ENCODE results near the gene TRABD. TPM values are rescaled to one million over a fixed set of nuclear protein-coding genes. Genes with fewer than 3 reads are reported as not detected.

The TRABD gene
- total RNA-seq, 1 experiment from 2014 or later, result 26.3 TPM

- DNase-seq (ENCODE audit: low read depth), result no peak
Measured at GRCh38 chr22:50173983-50174355, 11.7 kb upstream of the TRABD start.

- no peak for DNase-seq (ENCODE audit: low read depth)
Measured at GRCh38 chr22:50174382-50175190, 11.1 kb upstream of the TRABD start.

GRCh38 chr22:50175191-50175461, 10.6 kb upstream of the TRABD start:
- no peak for DNase-seq (ENCODE audit: low read depth)

- no peak for DNase-seq (ENCODE audit: low read depth)
Measured at GRCh38 chr22:50175921-50176849, 9.5 kb upstream of the TRABD start.

GRCh38 chr22:50176850-50177536, 8.7 kb upstream of the TRABD start:
- DNase-seq (ENCODE audit: low read depth), result no peak

- no peak for DNase-seq (ENCODE audit: low read depth)
Measured at GRCh38 chr22:50177537-50178470, 7.9 kb upstream of the TRABD start.

- no peak for DNase-seq (ENCODE audit: low read depth)
Measured at GRCh38 chr22:50178471-50178864, 7.2 kb upstream of the TRABD start.

GRCh38 chr22:50178871-50179869, 6.5 kb upstream of the TRABD start:
- DNase-seq (ENCODE audit: low read depth), result no peak

- no peak for DNase-seq (ENCODE audit: low read depth)
Measured at GRCh38 chr22:50179937-50180726, 5.6 kb upstream of the TRABD start.

- DNase-seq (ENCODE audit: low read depth), result no peak
Measured at GRCh38 chr22:50180727-50181521, 4.8 kb upstream of the TRABD start.

GRCh38 chr22:50182176-50183081, 3.3 kb upstream of the TRABD start:
- DNase-seq (ENCODE audit: low read depth), result no peak

- no peak for DNase-seq (ENCODE audit: low read depth)
Measured at GRCh38 chr22:50183141-50183971, 2.4 kb upstream of the TRABD start.

GRCh38 chr22:50184004-50184901, 1.5 kb upstream of the TRABD start:
- DNase-seq (ENCODE audit: low read depth), result no peak

GRCh38 chr22:50184902-50185374, 775 bp upstream of the TRABD start:
- no peak for DNase-seq (ENCODE audit: low read depth)

- DNase-seq (ENCODE audit: low read depth), result no peak
Measured at GRCh38 chr22:50186181-50186714, 535 bp downstream of the TRABD start.
